GM23338 (cell line): ENCODE data around the gene KLHL8.

ENCODE experiments used
- CREB1 ChIP-seq: fragments of 250-450 bp; sonication (Bioruptor Pico); IDR thresholded peaks from 2 replicates; pipeline ENCODE4 v1.5.0; 2020; ENCODE audit warnings: low read depth, mild to moderate bottlenecking, moderate library complexity
- EZH2 ChIP-seq: fragments of 200-600 bp; sonication (generic); IDR thresholded peaks from one replicate; pipeline ENCODE4 v1.8.0; 2017; ENCODE audit warnings: antibody characterized with exemption, mild to moderate bottlenecking, low read depth; ENCODE audit not compliant: unreplicated experiment
- EZH2phosphoT487 ChIP-seq: fragments of 200-600 bp; sonication (generic); IDR thresholded peaks from one replicate; pipeline ENCODE4 v1.8.1; 2018; ENCODE audit warnings: antibody characterized with exemption; ENCODE audit not compliant: unreplicated experiment
- JUNB ChIP-seq: IDR thresholded peaks from one replicate; pipeline ENCODE4 v1.6.1; 2016; ENCODE audit warnings: antibody characterized with exemption; ENCODE audit not compliant: unreplicated experiment
- POLR2AphosphoS5 ChIP-seq: IDR thresholded peaks from 2 replicates; pipeline ENCODE4 v1.6.1; 2016; ENCODE audit warnings: antibody characterized with exemption, low read depth
- STAT1 ChIP-seq: IDR thresholded peaks from one replicate; pipeline ENCODE4 v1.6.1; 2016; ENCODE audit warnings: antibody characterized with exemption; ENCODE audit not compliant: unreplicated experiment
- ZNF331 ChIP-seq: fragments of 250-450 bp; sonication (Bioruptor Pico); IDR thresholded peaks from 2 replicates; pipeline ENCODE4 v1.5.0; 2020; ENCODE audit warnings: low read depth, mild to moderate bottlenecking, moderate library complexity
- TF ChIP-seq, protein P1 (sequence below), 2 experiments: fragments of 200-600 bp in 1 of 2; sonication (generic) in 1 of 2; conservative IDR thresholded peaks; 2 replicates each; pipeline versions ENCODE4 v1.5.1 to v1.6.1; 2016 to 2017; ENCODE audit warnings: antibody characterized with exemption in 2 of 2, low read depth in 2 of 2, mild to moderate bottlenecking in 2 of 2, moderate library complexity in 1 of 2
- TF ChIP-seq, protein P2 (sequence below): IDR thresholded peaks from one replicate; pipeline ENCODE4 v1.6.1; 2018; ENCODE audit warnings: antibody characterized with exemption; ENCODE audit not compliant: unreplicated experiment
- TF ChIP-seq, protein P3 (sequence below): IDR thresholded peaks from 2 replicates; pipeline ENCODE4 v1.6.1; 2016; ENCODE audit warnings: antibody characterized with exemption

DNA sequence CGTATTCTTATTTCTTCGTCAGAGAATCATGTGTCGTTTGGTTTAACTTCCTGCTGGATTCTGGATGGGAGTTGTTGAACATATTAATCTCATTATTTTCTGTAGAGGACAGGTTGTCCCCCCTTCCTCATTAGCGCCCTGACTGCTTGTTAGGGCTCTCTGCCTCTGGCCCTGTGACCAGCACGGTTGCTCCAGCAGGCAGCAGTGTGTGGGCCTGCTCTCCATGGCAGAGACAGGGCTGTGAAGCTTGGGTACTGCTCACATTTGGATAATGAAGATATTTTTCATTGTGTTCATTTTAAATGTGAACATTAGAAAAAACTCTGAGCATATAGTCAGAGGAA, 102.7 kb downstream of the KLHL8 start:
- TF ChIP-seq, protein P1, sequence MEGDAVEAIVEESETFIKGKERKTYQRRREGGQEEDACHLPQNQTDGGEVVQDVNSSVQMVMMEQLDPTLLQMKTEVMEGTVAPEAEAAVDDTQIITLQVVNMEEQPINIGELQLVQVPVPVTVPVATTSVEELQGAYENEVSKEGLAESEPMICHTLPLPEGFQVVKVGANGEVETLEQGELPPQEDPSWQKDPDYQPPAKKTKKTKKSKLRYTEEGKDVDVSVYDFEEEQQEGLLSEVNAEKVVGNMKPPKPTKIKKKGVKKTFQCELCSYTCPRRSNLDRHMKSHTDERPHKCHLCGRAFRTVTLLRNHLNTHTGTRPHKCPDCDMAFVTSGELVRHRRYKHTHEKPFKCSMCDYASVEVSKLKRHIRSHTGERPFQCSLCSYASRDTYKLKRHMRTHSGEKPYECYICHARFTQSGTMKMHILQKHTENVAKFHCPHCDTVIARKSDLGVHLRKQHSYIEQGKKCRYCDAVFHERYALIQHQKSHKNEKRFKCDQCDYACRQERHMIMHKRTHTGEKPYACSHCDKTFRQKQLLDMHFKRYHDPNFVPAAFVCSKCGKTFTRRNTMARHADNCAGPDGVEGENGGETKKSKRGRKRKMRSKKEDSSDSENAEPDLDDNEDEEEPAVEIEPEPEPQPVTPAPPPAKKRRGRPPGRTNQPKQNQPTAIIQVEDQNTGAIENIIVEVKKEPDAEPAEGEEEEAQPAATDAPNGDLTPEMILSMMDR (conservative IDR thresholded peaks at IDR 0.05; ENCODE audit: low read depth in 2 of 2) = no peak
- no peak for TF ChIP-seq EZH2
- TF ChIP-seq, protein P2, sequence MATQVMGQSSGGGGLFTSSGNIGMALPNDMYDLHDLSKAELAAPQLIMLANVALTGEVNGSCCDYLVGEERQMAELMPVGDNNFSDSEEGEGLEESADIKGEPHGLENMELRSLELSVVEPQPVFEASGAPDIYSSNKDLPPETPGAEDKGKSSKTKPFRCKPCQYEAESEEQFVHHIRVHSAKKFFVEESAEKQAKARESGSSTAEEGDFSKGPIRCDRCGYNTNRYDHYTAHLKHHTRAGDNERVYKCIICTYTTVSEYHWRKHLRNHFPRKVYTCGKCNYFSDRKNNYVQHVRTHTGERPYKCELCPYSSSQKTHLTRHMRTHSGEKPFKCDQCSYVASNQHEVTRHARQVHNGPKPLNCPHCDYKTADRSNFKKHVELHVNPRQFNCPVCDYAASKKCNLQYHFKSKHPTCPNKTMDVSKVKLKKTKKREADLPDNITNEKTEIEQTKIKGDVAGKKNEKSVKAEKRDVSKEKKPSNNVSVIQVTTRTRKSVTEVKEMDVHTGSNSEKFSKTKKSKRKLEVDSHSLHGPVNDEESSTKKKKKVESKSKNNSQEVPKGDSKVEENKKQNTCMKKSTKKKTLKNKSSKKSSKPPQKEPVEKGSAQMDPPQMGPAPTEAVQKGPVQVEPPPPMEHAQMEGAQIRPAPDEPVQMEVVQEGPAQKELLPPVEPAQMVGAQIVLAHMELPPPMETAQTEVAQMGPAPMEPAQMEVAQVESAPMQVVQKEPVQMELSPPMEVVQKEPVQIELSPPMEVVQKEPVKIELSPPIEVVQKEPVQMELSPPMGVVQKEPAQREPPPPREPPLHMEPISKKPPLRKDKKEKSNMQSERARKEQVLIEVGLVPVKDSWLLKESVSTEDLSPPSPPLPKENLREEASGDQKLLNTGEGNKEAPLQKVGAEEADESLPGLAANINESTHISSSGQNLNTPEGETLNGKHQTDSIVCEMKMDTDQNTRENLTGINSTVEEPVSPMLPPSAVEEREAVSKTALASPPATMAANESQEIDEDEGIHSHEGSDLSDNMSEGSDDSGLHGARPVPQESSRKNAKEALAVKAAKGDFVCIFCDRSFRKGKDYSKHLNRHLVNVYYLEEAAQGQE = no peak
- no peak for TF ChIP-seq JUNB
- no peak for TF ChIP-seq POLR2AphosphoS5
- TF ChIP-seq, protein P3, sequence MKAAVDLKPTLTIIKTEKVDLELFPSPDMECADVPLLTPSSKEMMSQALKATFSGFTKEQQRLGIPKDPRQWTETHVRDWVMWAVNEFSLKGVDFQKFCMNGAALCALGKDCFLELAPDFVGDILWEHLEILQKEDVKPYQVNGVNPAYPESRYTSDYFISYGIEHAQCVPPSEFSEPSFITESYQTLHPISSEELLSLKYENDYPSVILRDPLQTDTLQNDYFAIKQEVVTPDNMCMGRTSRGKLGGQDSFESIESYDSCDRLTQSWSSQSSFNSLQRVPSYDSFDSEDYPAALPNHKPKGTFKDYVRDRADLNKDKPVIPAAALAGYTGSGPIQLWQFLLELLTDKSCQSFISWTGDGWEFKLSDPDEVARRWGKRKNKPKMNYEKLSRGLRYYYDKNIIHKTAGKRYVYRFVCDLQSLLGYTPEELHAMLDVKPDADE = no peak
- TF ChIP-seq CREB1 (CRISPR knock-in tag) = no peak
- TF ChIP-seq ZNF331 (CRISPR knock-in tag) = no peak
- no peak for TF ChIP-seq EZH2phosphoT487
- no peak for TF ChIP-seq STAT1
